Measurements from ENCODE around the gene STK4. TPM values are rescaled to one million over a fixed set of nuclear protein-coding genes. Genes with fewer than 3 reads are reported as not detected.

The STK4 gene
- total and polyA plus RNA-seq, 2 of the 4 experiments (the other 2 are of a cell fraction) = 10.2 to 22.2 TPM

DNA sequence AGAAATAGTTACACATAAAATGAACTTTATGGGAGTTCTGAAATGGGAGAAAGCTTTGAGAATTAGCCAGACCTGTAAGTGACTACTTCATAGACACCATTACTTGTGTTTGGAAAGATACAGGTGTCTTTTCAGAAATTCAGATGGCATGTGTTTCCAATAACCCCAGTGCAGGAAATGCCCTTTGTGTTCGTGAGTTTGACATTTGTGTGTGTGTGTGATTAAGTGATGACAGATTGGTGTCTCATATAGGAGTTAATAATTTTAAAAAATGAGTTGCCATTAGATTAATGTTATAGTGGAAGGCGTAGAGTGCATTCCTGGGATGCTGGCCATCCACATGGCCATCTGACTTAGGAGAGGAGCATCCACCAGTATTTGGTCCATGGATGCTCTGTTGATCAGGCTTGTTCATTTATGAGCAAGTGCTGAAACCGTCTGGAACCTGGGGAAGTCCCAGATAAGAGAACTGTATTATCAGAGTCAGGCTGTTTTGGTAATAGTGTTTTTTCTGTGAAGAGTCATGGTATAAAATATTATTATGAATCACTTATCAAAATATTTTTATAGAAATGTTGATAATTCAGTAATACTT, 3.1 kb downstream of the STK4 start:
- Histone ChIP-seq H4K5ac (ENCODE audit: low read depth, low read length) (no peak overlapping the region), H4K20me1 (ENCODE audit: insufficient read depth, low read length) (no peaks in the 10 kb centered on the region; the same call in 1 of the 2 replicates), H3K36me3 (ENCODE audit: control insufficient read depth, insufficient read depth, low read length) (peaks cover 10% of the 10 kb centered on the region), H2AK9ac (replicated peaks; ENCODE audit: low read depth, low read length, poor library complexity) (no peak overlapping the region), H3K4me2 (ENCODE audit: low read depth, low read length) (no peak overlapping the region), H2AFZ (replicated peaks; ENCODE audit: low read length, poor library complexity) (no peak overlapping the region), H3K4me3 (ENCODE audit: insufficient read depth, low read depth, low read length) (no peak overlapping the region), H4K8ac (ENCODE audit: low read depth in 2 of 2, low read length in 2 of 2) (no peak overlapping the region), H3K27me3 (ENCODE audit: control insufficient read depth, insufficient read depth, low read length) (no peaks in the 10 kb centered on the region), H2BK5ac (ENCODE audit: low read depth, low read length, poor library complexity, severe bottlenecking) (no peak overlapping the region), H2BK20ac (ENCODE audit: low read depth, low read length) (no peak overlapping the region), H3K4ac (ENCODE audit: low read depth, low read length) (no peak overlapping the region), H3K79me1 (ENCODE audit: low read depth in 1 of 2, low read length in 2 of 2) (peaks cover 27 to 47% of the 10 kb centered on the region in 2 experiments), H2BK120ac (ENCODE audit: low read depth, low read length) (no peak overlapping the region), H3K9ac (ENCODE audit: low read depth, low read length) (no peak overlapping the region), H3K18ac (ENCODE audit: low read depth, low read length) (no peak overlapping the region), H4K91ac (ENCODE audit: insufficient read depth, low read depth, low read length) (no peak overlapping the region), H3K9me1 (ENCODE audit: insufficient read depth, low read length) (peaks cover 10% of the 10 kb centered on the region), H3K23ac (ENCODE audit: low read depth, low read length) (peak overlapping the region; percentile 23; the same call in 1 of the 2 replicates), H3K14ac (replicated peaks; ENCODE audit: low read depth, low read length) (no peak overlapping the region), H3K4me1 (ENCODE audit: control insufficient read depth, insufficient read depth, low read length) (peaks cover 8% of the 10 kb centered on the region; the same call in 1 of the 2 replicates), H3K56ac (ENCODE audit: extremely low read depth, insufficient read depth, low read length) (no peak overlapping the region), H3K9me3 (ENCODE audit: control insufficient read depth, insufficient read depth, low read length) (no peaks in the 10 kb centered on the region), H2AK5ac (ENCODE audit: low read depth, low read length) (no peak overlapping the region), H3K27ac (ENCODE audit: insufficient read depth, low read length) (no peak overlapping the region), H2BK15ac (ENCODE audit: low read depth, low read length) (no peak overlapping the region)
- dilution Hi-C loops (cut with HindIII; ENCODE audit: low sequenced_read_pairs, unreplicated experiment) (no loop called here), in situ Hi-C loops (cut with MboI; ENCODE audit: low sequenced_read_pairs) (no loop called here), intact Hi-C loops (cut with micrococcal nuclease) (loop anchor here (10.0 kb wide), 1 partner anchor 805 kb away; no protein-coding TSS in a partner anchor)
- ATAC-seq (ENCODE audit: low read depth) (no peak), DNase-seq (no peak)
- ChIA-PET CTCF (no interaction called here), POLR2A (ENCODE audit: unreplicated experiment) (no interaction called here)
- WGBS, 2 experiments (ENCODE audit: extremely low coverage in 2 of 2, insufficient read length in 1 of 2) = 60% methylated on average over 1 of the region's 3 CpGs; no CpG with 5 or more reads in 1 of the 2 experiments
- no peak for TF ChIP-seq POLR2A (IDR thresholded peaks at IDR 0.05; ENCODE audit: low read depth, low read length)
- TF ChIP-seq SMC3 (IDR thresholded peaks at IDR 0.05; ENCODE audit: low read depth, low read length) = no peak
- no peak for TF ChIP-seq CHD1 (IDR thresholded peaks at IDR 0.05; ENCODE audit: low read depth, low read length)
- TF ChIP-seq NFE2L2 (IDR thresholded peaks at IDR 0.05; ENCODE audit: low read depth, low read length) = no peak
- no peak for TF ChIP-seq RAD21 (IDR thresholded peaks at IDR 0.05; ENCODE audit: low read length)
- no peak for TF ChIP-seq MAFK (IDR thresholded peaks at IDR 0.05; ENCODE audit: low read depth, low read length)
- TF ChIP-seq, protein P1, sequence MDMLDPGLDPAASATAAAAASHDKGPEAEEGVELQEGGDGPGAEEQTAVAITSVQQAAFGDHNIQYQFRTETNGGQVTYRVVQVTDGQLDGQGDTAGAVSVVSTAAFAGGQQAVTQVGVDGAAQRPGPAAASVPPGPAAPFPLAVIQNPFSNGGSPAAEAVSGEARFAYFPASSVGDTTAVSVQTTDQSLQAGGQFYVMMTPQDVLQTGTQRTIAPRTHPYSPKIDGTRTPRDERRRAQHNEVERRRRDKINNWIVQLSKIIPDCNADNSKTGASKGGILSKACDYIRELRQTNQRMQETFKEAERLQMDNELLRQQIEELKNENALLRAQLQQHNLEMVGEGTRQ (IDR thresholded peaks at IDR 0.05; ENCODE audit: low read depth, low read length) = no peak
- TF ChIP-seq, protein P2, sequence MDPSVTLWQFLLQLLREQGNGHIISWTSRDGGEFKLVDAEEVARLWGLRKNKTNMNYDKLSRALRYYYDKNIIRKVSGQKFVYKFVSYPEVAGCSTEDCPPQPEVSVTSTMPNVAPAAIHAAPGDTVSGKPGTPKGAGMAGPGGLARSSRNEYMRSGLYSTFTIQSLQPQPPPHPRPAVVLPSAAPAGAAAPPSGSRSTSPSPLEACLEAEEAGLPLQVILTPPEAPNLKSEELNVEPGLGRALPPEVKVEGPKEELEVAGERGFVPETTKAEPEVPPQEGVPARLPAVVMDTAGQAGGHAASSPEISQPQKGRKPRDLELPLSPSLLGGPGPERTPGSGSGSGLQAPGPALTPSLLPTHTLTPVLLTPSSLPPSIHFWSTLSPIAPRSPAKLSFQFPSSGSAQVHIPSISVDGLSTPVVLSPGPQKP (IDR thresholded peaks at IDR 0.05; ENCODE audit: borderline replicate concordance, low read depth, low read length) = no peak
- no TSS peak for BruUV-seq (replicated peaks)
